ENCODE measurements around the gene UQCRC2. TPM values are rescaled to one million over a fixed set of nuclear protein-coding genes. Genes with fewer than 3 reads are reported as not detected.
A peak's percentile ranks its signal among the peaks of the same experiment; 100 is the strongest.
"Not testable (repeated sequence)": the region's sequence is repeated elsewhere in the genome, so short reads cannot be mapped to it uniquely, and the experiment has no call there.

UQCRC2 gene
- 100 to 1,000 TPM; 103 to 136 TPM for total RNA-seq
- 114 TPM for polyA plus RNA-seq (ENCODE audit: insufficient read depth, low read depth, low replicate concordance)
- long read RNA-seq, donor 1, transcript UQCRC2-203 (2 exons, 699 nt), result minor isoform, 15 of 81 reads
- long read RNA-seq, donor 1, transcript UQCRC2-201 (14 exons, 2,615 nt), result major isoform, 52 of 81 reads
- long read RNA-seq, donor 1, partial matches to known transcripts, result 13 of 81 reads
- long read RNA-seq, donor 1, other reads (novel, unspliced or antisense), result 0 of 81 reads
- long read RNA-seq, donor 2, transcript UQCRC2-203 (2 exons, 699 nt), result minor isoform, 12 of 60 reads
- long read RNA-seq, donor 2, transcript UQCRC2-201 (14 exons, 2,615 nt), result major isoform, 37 of 60 reads
- long read RNA-seq, donor 2, partial matches to known transcripts, result 10 of 60 reads
- long read RNA-seq, donor 2, other reads (novel, unspliced or antisense), result 0 of 60 reads

DNA sequence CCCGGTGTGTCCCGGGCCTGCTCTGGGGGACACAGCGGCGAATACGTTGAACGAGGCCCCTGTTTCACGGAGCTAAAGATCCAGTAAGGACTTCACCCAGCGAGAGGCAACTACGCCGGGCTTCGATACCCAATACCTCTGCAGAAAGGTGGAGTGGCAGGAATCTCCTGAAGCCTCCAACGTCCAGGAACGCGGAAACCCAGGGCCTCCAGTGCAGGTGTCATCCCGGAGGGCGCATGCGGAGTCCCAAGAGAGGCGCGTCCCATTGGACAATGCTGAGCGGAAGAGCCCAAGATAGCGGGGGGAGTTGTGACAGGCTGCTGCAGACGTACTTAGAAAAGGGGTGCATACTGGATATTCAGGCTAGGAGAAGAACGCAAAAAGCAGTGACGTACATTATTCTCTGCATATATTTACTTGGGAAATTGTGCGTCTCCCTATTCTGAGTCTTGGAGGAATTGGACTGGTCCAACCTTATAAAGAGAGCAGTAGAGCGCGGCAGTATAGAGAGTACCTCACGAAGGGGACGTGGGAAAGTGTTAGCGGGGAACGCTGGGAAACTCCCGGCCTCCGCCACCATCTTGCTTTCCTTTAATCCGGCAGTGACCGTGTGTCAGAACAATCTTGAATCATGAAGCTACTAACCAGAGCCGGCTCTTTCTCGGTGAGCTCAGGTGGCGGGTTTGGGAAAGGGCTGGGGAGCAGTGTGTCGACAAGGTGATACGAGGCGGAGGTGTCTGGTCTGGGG is at the start of gene UQCRC2:
Gene UQCRC2, plus strand, starts transcription at position 569 of the 748 bp plus-strand sequence. Its CDS starts 63 bp downstream, at position 632.
- Histone ChIP-seq H3K4me3 (peak within 1 kb of the TSS; percentile 82 to 93), H3K27ac (peak within 1 kb of the TSS; percentile 88 to 89), H3K36me3 (ENCODE audit: low read depth, missing control alignments) (no peaks in the 10 kb centered on the region), H3K4me1 (peaks cover 18% of the 10 kb centered on the region), H3K27me3 (no peaks in the 10 kb centered on the region), H3K9me3 (no peaks in the 10 kb centered on the region)
- intact Hi-C loops (cut with DNase I; ENCODE audit: low total_unique reads), result loop anchor here (10.0 kb wide), 1 partner anchor 232 kb away; no protein-coding TSS in a partner anchor
- peak; percentile 96 for DNase-seq
- 0% methylated on average over 38 to 41 of the region's 41 CpGs for WGBS, 2 donors
- TF ChIP-seq POLR2A (IDR thresholded peaks at IDR 0.05) (no peak), CTCF (IDR thresholded peaks at IDR 0.05) (peak in 1 of 3 experiments; percentile 17)

DNA sequence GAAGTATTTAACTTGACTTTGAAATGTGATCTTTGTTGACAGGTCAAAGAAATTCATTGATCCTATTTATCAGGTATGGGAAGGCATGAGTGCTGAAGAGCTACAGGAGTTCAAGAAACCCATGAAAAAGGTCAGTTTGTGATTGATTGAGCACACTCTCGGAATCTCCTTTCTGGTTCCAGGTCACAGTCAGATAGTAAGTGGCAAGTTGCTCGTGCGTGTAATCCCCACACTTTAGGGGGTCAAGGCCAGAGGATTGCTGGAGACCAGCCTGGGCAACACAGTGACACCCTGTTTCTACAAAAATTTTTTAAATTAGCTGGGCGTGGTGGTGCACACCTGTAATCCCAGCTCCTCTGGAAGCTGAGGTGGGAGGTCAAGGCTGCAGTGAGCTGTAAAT is 20.5 kb upstream of the UQCRC2 start:
- H3K27me3 ChIP-seq; H3K4me3 ChIP-seq; H3K4me1 ChIP-seq; H3K36me3 ChIP-seq (ENCODE audit: low read depth, missing control alignments); H3K27ac ChIP-seq; DNase-seq; intact Hi-C loops (cut with DNase I; ENCODE audit: low total_unique reads); H3K9me3 ChIP-seq: not testable (repeated sequence)
- 17 to 68% methylated on average over 1 to 4 of the region's 4 CpGs for WGBS, 2 donors

DNA sequence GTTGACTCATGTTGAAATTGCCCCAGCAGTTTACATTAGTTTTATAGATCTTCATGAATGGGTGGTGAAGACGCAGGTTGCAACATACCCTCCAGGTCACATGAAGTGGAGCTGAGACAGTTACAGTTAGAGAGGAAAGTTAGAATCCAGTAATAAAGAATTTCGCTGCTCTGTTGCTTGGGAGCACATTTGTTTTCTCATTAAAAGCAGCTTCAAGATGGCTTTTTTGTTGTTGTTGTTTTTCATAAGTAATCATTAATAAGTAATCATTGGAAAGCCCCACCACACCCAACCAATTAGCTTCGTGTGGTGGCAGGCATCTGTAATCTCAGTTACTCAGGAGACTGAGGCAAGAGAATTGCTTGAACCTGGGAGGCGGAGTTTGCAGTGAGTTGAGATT is 19.8 kb upstream of the UQCRC2 start:
- H3K27ac ChIP-seq; H3K9me3 ChIP-seq; intact Hi-C loops (cut with DNase I; ENCODE audit: low total_unique reads); H3K36me3 ChIP-seq (ENCODE audit: low read depth, missing control alignments); H3K4me3 ChIP-seq; DNase-seq; H3K4me1 ChIP-seq; H3K27me3 ChIP-seq: not testable (repeated sequence)
- WGBS, 2 donors, result 72 to 83% methylated on average over 4 of the region's 4 CpGs

DNA sequence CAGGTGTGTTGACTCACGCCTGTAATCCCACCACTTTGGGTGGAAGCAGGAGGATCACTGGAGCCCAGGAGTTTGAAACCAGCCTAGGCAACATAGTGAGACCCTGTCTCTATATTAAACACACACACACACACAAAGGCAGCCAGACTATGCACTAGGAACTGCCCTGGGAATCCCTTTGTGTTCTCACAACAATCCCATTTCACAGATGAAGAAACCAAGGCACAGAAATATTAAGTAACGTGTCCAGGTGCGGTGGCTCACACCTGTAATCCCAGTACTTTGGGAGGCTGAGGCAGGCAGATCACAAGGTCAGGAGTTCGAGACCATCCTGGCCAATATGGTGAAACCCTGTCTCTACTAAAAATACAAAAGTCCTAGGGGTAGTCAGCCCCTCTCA is 19.4 kb upstream of the UQCRC2 start:
- intact Hi-C loops (cut with DNase I; ENCODE audit: low total_unique reads); H3K36me3 ChIP-seq (ENCODE audit: low read depth, missing control alignments); H3K27me3 ChIP-seq; H3K9me3 ChIP-seq; H3K27ac ChIP-seq; H3K4me3 ChIP-seq; H3K4me1 ChIP-seq; DNase-seq: not testable (repeated sequence)
- 88 to 94% methylated on average over 2 to 4 of the region's 4 CpGs for WGBS, 2 donors

DNA sequence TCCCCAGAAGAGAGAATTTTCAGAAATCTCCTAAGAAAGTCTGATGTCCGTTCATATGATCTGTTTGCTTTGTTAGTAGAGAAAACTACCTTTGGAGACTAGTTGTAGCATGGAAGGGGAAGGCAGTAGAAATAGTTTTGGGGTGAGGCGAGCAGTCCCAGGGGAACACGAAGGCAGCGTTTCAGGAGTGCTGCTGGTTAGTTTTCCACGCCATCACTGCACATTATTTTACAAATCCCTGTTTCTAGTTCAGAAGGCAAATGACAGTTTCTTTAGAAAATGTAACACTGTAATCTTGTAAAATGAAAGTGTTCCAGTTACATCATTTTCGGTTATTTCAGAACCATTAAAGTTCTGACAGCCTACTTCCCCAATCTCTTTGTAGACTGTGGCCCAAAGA is 16.9 kb upstream of the UQCRC2 start:
- 55 to 63% methylated on average over 6 of the region's 6 CpGs for WGBS, 2 donors
- H3K4me1 ChIP-seq; H3K4me3 ChIP-seq; H3K9me3 ChIP-seq; H3K36me3 ChIP-seq (ENCODE audit: low read depth, missing control alignments); DNase-seq; H3K27me3 ChIP-seq; H3K27ac ChIP-seq; intact Hi-C loops (cut with DNase I; ENCODE audit: low total_unique reads): not testable (repeated sequence)

DNA sequence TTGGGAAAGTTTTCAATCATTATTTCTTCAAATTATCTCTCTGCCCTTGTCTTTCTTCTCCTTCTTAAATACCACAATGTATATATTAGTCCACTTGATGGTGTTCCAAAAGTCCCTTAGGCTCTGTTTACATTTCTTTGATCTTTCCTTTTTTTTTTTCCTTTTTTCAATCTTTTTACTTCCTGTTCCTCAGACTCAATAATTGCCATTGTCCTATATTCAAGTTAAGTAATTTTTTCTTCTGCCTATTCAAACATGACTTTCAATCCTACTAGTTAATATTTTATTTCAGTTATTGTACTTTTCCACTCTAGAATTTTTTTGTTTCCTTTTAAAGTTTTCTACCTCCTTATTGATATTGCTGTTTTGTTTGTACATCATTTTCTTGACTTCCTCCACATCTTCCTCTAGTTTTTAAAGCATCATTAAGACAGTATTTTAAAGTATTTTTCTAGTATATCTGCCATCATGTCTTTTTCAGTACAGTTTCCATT is 15.8 kb upstream of the UQCRC2 start:
- Histone ChIP-seq H3K36me3 (ENCODE audit: low read depth, missing control alignments) (no peaks in the 10 kb centered on the region), H3K4me1 (no peaks in the 10 kb centered on the region), H3K4me3 (no peak overlapping the region), H3K27me3 (no peaks in the 10 kb centered on the region), H3K27ac (no peak overlapping the region), H3K9me3 (no peaks in the 10 kb centered on the region)
- TF ChIP-seq POLR2A (IDR thresholded peaks at IDR 0.05) (no peak), CTCF (IDR thresholded peaks at IDR 0.05) (no peak)
- no peak for DNase-seq
- intact Hi-C loops (cut with DNase I; ENCODE audit: low total_unique reads), result no loop called here

All from testis (tissue), 5 donors.